B cell (primary cell): ENCODE data around the gene VIL1. TPM values are rescaled to one million over a fixed set of nuclear protein-coding genes. Genes with fewer than 3 reads are reported as not detected.

Experiments
- ATAC-seq: fragments of 200-7000 bp; cut with Tn5 transposase; one replicate; pipeline ENCODE4 v1.10.0; 2021; ENCODE audit warnings: low read depth, mild to moderate bottlenecking, moderate number of reproducible peaks, moderate library complexity
- CTCF ChIA-PET: fragments of 350-600 bp; sonication (Branson Sonifier 250); formaldehyde crosslinking; loops from one replicate; lab custom pipeline; 2021; ENCODE audit warnings: antibody characterized with exemption, inconsistent platforms; lab: Charles Lee
- POLR2A ChIA-PET: fragments of 350-600 bp; sonication (Branson Sonifier 250); formaldehyde crosslinking; loops from one replicate; lab custom pipeline; 2021; ENCODE audit warnings: antibody characterized with exemption; lab: Charles Lee
- DNase-seq: peaks from one replicate; pipeline ENCODE4 v3.0.0; 2013
- H2AFZ ChIP-seq: 2 replicates; pipeline ENCODE4 v1.6.1; 2012; ENCODE audit warnings: mild to moderate bottlenecking, low read depth, low read length; ENCODE audit not compliant: insufficient read depth, poor library complexity, severe bottlenecking
- H3K27ac ChIP-seq, 2 donors: 1 replicate in 1 of 2; 2 replicates in 1 of 2; pipeline ENCODE4 v1.5.1; 2012 to 2013; ENCODE audit warnings: low read length in 2 of 2, mild to moderate bottlenecking in 2 of 2, moderate library complexity in 1 of 2
- H3K27me3 ChIP-seq, 4 experiments: fragments of 200-600 bp in 1 of 4; sonication (generic) in 1 of 4; replicated peaks in 1 of 4; 1 replicate in 2 of 4; 2 replicates in 2 of 4; pipeline versions ENCODE4 v1.6.1 to v1.7.0; 2013 to 2016; ENCODE audit warnings: low read length in 3 of 4, mild to moderate bottlenecking in 2 of 4, mixed read lengths in 1 of 4, moderate library complexity in 1 of 4; ENCODE audit not compliant: insufficient read depth in 4 of 4, control insufficient read depth in 3 of 4; ENCODE audit errors: control extremely low read depth in 1 of 4
- H3K36me3 ChIP-seq, 2 experiments: replicated peaks in 1 of 2; 1 replicate in 1 of 2; 2 replicates in 1 of 2; pipeline versions ENCODE4 v1.6.1 to v1.7.1; 2013; ENCODE audit warnings: low read length in 1 of 2; ENCODE audit not compliant: insufficient read depth in 2 of 2, control insufficient read depth in 1 of 2; ENCODE audit errors: control extremely low read depth in 1 of 2, extremely low read depth in 1 of 2
- H3K4me1 ChIP-seq, 2 donors: fragments of 200-600 bp in 1 of 2; sonication (generic) in 1 of 2; 1 replicate in 1 of 2; 2 replicates in 1 of 2; pipeline versions ENCODE4 v1.5.1 to v1.6.1; 2013 to 2017; ENCODE audit warnings: low read length in 2 of 2; ENCODE audit not compliant: control insufficient read depth in 2 of 2, insufficient read depth in 2 of 2
- H3K4me2 ChIP-seq: replicated peaks from 2 replicates; pipeline ENCODE3; 2012; ENCODE audit warnings: mild to moderate bottlenecking, low read depth, low read length; ENCODE audit not compliant: poor library complexity, severe bottlenecking
- H3K4me3 ChIP-seq, 5 experiments: fragments of 200-600 bp in 1 of 5; sonication (generic) in 1 of 5; 1 replicate in 3 of 5; 2 replicates in 2 of 5; pipeline versions ENCODE4 v1.5.1 to v1.7.0; 2011 to 2016; ENCODE audit warnings: low read length in 4 of 5, mild to moderate bottlenecking in 4 of 5, low read depth in 2 of 5, control low read depth in 1 of 5, moderate library complexity in 1 of 5; ENCODE audit not compliant: insufficient read depth in 1 of 5; ENCODE audit errors: control extremely low read depth in 1 of 5, extremely low read depth in 1 of 5
- H3K79me2 ChIP-seq: fragments of 200-600 bp; sonication (generic); one replicate; pipeline ENCODE4 v1.6.0; 2016; ENCODE audit warnings: low read length; ENCODE audit not compliant: control insufficient read depth, insufficient read depth
- H3K9ac ChIP-seq: fragments of 200-600 bp; sonication (generic); 2 replicates; pipeline ENCODE4 v1.6.1; 2017; ENCODE audit warnings: mild to moderate bottlenecking, low read length, moderate library complexity
- H3K9me3 ChIP-seq, 3 donors: one replicate each; pipeline versions ENCODE4 v1.6.1 to v1.7.1; 2013; ENCODE audit warnings: low read length in 2 of 3; ENCODE audit not compliant: control insufficient read depth in 2 of 3, insufficient read depth in 1 of 3; ENCODE audit errors: control extremely low read depth in 1 of 3
- H4K20me1 ChIP-seq: 2 replicates; pipeline ENCODE4 v1.6.0; 2012; ENCODE audit warnings: mild to moderate bottlenecking, low read length; ENCODE audit not compliant: insufficient read depth, control insufficient read depth, poor library complexity, severe bottlenecking
- H3K27ac Mint-ChIP-seq: one replicate; pipeline ENCODE4 v1.8.0; 2021; ENCODE audit warnings: mixed read lengths
- H3K27me3 Mint-ChIP-seq: one replicate; pipeline ENCODE4 v1.8.0; 2021; ENCODE audit warnings: mixed read lengths
- H3K4me1 Mint-ChIP-seq: one replicate; pipeline ENCODE4 v1.8.0; 2021; ENCODE audit warnings: mixed read lengths
- H3K4me3 Mint-ChIP-seq: one replicate; pipeline ENCODE4 v1.8.0; 2021; ENCODE audit warnings: mixed read lengths
- H3K9me3 Mint-ChIP-seq: one replicate; pipeline ENCODE4 v1.8.0; 2022; ENCODE audit warnings: mixed read lengths; ENCODE audit not compliant: insufficient read depth
- EZH2 ChIP-seq: IDR thresholded peaks from 2 replicates; pipeline ENCODE4 v1.6.1; 2012; ENCODE audit warnings: borderline replicate concordance, low read depth, mild to moderate bottlenecking, moderate library complexity, low read length; ENCODE audit not compliant: insufficient read depth, poor library complexity, severe bottlenecking
- WGBS: methylation state at CpG from one replicate; pipeline ENCODE4 v1.1.5; 2013; ENCODE audit warnings: missing lambda C conversion rate; ENCODE audit not compliant: insufficient coverage; 5-methylcytosine and 5-hydroxymethylcytosine counted together
- intact Hi-C: fragments of 100-400 bp; cut with micrococcal nuclease; formaldehyde crosslinking; loops from one replicate; pipeline ENCODE4 v1.10.0; 2022
- polyA plus RNA-seq: library from polyadenylated mRNA; depleted of rRNA; stranded (reverse); fragments of >200 nt; gene quantifications from 2 replicates; pipeline ENCODE4 v1.2.3, GENCODE V29; 2012
- total RNA-seq, 2 donors: library from RNA; stranded (reverse); fragments of 120-200 nt in 1 of 2; gene quantifications; 1 replicate in 1 of 2; 2 replicates in 1 of 2; pipeline versions ENCODE4 v1.2.3 to v1.2.4, GENCODE V29; 2013 to 2022
- TF ChIP-seq, protein P1 (sequence below): fragments of 200-600 bp; IDR thresholded peaks from one replicate; pipeline ENCODE4 v1.8.0; 2022; ENCODE audit warnings: antibody characterized with exemption, mild to moderate bottlenecking

VIL1 gene
- total and polyA plus RNA-seq, 2 donors (not counting 1 experiment from before 2014, with no cell fraction given): not detected

DNA sequence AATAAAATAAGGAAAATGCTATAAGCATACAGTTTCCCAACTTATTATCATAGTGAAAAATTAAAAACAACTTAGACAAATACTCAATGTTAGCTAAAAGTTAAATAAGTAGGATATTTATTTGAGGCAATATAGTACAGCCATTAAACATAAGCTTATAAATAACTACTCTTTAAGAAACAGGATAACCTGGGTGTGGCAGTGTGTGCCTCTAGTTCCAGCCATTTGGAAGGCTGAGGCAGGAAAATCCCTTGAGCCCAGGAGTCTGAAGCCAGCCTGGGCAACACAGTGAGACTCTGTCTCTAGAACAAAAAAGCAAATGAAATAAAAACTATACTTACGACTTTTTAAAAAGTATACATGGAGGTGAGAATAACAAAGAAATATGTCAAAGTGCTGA, 39.7 kb downstream of the VIL1 start:
- no peak for TF ChIP-seq EZH2
- TF ChIP-seq, protein P1, sequence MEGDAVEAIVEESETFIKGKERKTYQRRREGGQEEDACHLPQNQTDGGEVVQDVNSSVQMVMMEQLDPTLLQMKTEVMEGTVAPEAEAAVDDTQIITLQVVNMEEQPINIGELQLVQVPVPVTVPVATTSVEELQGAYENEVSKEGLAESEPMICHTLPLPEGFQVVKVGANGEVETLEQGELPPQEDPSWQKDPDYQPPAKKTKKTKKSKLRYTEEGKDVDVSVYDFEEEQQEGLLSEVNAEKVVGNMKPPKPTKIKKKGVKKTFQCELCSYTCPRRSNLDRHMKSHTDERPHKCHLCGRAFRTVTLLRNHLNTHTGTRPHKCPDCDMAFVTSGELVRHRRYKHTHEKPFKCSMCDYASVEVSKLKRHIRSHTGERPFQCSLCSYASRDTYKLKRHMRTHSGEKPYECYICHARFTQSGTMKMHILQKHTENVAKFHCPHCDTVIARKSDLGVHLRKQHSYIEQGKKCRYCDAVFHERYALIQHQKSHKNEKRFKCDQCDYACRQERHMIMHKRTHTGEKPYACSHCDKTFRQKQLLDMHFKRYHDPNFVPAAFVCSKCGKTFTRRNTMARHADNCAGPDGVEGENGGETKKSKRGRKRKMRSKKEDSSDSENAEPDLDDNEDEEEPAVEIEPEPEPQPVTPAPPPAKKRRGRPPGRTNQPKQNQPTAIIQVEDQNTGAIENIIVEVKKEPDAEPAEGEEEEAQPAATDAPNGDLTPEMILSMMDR: no peak
- intact Hi-C loops: no loop called here

DNA sequence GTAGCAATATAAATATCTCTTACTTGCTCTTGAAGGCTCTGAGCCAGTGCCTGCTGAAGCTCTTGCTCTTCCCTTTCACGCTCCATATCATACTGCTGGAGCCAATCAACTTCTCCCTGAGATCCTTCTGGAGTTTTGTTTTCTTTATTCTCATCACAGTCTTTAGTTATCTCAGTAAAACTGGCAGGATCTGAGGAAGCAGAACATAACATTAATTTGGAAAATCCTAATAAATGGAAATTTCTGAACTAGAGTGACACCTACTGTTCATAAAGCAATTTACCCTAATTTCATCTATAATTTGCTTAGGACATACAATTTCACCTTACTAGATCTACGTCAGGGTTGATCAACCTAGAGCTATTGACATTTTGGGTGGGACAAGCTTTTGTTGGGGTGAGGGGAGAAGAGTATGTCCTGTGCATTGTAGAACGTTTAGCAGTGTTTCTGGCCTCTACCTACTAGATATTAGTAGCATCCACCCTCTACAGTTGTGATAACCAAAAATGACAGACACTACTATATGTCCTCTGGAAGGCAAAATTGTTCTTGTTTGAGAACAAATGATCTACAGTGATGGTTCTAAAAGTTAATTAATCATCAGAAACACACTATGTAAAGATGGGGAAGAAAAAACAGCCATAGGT, 47.2 kb downstream of the VIL1 start:
- H4K20me1 ChIP-seq: no peaks in the 10 kb centered on the region
- Mint-ChIP-seq H3K4me3 (no peak overlapping the region), H3K9me3 (no peaks in the 10 kb centered on the region), H3K27ac (no peak overlapping the region), H3K4me1 (peaks cover 17% of the 10 kb centered on the region), H3K27me3 (no peaks in the 10 kb centered on the region)
- ChIA-PET POLR2A (no interaction called here), CTCF (interaction anchor here (0.9 to 2.4 kb wide), 11 partner anchors 14 to 195 kb away, joined by 3 to 6 read pairs (median 3); partner anchors contain the start of gene CTDSP1)
- WGBS: no CpG with 5 or more reads among the region's 3 CpGs
- DNase-seq: peak; percentile 30
- no peak for ATAC-seq
- H3K9me3 ChIP-seq: no peaks in the 10 kb centered on the region
- H3K36me3 ChIP-seq: peaks cover 1 to 8% of the 10 kb centered on the region in 2 experiments
- H3K4me2 ChIP-seq: no peak overlapping the region
- no peaks in the 10 kb centered on the region for H3K79me2 ChIP-seq
- H3K4me1 ChIP-seq: peaks cover 12 to 13% of the 10 kb centered on the region in 2 donors
- H2AFZ ChIP-seq: no peak overlapping the region
- TF ChIP-seq, protein P1: peak; percentile 51
- TF ChIP-seq EZH2: no peak
- H3K4me3 ChIP-seq: no peak overlapping the region
- no peak overlapping the region for H3K27ac ChIP-seq
- no peak overlapping the region for H3K9ac ChIP-seq
- H3K27me3 ChIP-seq: no peaks in the 10 kb centered on the region
- intact Hi-C loops: loop anchor here (1.0 kb wide), 2 partner anchors 60 to 165 kb away; no protein-coding TSS in a partner anchor

More for the DNA sequence above, 39.7 kb downstream of the VIL1 start:
- peaks cover 12 to 36% of the 10 kb centered on the region in 2 experiments for H3K36me3 ChIP-seq
- H3K79me2 ChIP-seq: no peaks in the 10 kb centered on the region
- no peak for ATAC-seq
- peaks cover 4 to 5% of the 10 kb centered on the region in 2 donors for H3K4me1 ChIP-seq
- Mint-ChIP-seq H3K4me3 (no peak overlapping the region), H3K9me3 (no peaks in the 10 kb centered on the region), H3K27ac (no peak overlapping the region), H3K27me3 (no peaks in the 10 kb centered on the region), H3K4me1 (peaks cover 5% of the 10 kb centered on the region)
- ChIA-PET POLR2A (no interaction called here), CTCF (interaction anchor here (0.7 kb wide), 1 partner anchor 390 kb away, joined by 3 read pairs; no protein-coding TSS in a partner anchor)
- H3K4me2 ChIP-seq: no peak overlapping the region
- no peak for DNase-seq
- H2AFZ ChIP-seq: no peak overlapping the region
- peaks cover 0 to 3% (median 0%) of the 10 kb centered on the region in 3 donors for H3K9me3 ChIP-seq
- H4K20me1 ChIP-seq: no peaks in the 10 kb centered on the region
- WGBS: no CpG with 5 or more reads among the region's 1 CpG
- H3K27me3 ChIP-seq: no peaks in the 10 kb centered on the region
- no peak overlapping the region for H3K27ac ChIP-seq
- H3K4me3 ChIP-seq: no peak overlapping the region
- H3K9ac ChIP-seq: no peak overlapping the region
